Prostate gland (tissue), 1 donor: ENCODE data around the gene ATP2A1.

Experiments used
- POLR2A ChIP-seq: fragments of 450-650 bp; IDR thresholded peaks from one replicate; pipeline ENCODE4 v1.6.1; 2016; ENCODE audit warnings: antibody characterized with exemption, mild to moderate bottlenecking
- POLR2AphosphoS5 ChIP-seq: sonication (generic); formaldehyde crosslinking; IDR thresholded peaks from one replicate; pipeline ENCODE4 v1.6.1; 2017; ENCODE audit warnings: antibody characterized with exemption

DNA sequence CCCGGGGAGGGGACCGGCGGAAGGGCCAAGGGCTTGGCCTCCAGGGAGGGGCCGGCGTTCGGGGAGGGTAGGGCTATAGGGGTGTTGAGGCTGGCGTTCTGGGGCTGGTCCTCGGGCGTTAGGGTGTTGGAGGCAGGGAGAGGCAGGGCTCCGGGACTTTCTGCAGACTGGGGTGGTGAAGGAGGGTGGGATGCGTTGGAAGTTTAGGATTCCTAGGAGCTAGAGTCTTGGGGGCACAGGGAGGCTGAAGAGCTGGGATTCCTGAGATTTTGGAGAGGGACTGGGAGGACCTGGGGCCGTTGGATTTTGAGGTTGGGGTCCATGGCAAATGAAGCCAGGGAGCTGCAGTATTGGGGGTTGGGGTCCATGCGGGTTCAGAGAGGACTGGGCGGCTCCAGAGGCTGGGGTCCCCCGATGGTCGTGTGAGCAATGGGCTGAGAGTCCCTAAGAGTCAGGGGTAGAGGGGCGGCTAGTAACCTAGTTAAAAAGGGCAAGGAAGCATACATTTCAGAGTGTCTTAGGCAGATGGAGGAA, 73.2 kb downstream of the ATP2A1 start:
- TF ChIP-seq POLR2A (no peak), POLR2AphosphoS5 (no peak)
